ENCODE measurements around the gene ATF4.

Gene ATF4

DNA sequence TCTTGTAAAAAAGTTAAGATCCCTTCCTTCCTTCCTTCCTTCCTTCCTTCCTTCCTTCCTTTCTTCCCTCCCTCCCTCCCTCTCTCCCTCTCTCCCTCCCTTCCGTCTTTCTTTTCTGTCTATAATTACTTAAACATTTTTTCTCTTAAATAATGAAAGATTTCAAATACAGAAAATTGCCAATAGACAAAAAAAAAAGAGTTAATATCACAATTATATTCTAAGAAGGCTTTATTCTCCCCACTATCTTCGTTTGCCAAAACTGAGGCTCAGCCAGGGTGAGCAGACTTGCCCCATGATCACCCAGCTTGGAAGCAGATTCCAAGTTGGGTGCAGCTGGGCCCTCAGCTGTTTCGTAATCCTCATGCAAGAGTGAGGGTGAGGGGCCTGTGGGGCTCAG is 49.9 kb downstream of the ATF4 start:
- DNase-seq (ENCODE audit: low read depth): no peak
- no peak overlapping the region for H3K4me3 ChIP-seq (ENCODE audit: low read depth, low read length)

DNA sequence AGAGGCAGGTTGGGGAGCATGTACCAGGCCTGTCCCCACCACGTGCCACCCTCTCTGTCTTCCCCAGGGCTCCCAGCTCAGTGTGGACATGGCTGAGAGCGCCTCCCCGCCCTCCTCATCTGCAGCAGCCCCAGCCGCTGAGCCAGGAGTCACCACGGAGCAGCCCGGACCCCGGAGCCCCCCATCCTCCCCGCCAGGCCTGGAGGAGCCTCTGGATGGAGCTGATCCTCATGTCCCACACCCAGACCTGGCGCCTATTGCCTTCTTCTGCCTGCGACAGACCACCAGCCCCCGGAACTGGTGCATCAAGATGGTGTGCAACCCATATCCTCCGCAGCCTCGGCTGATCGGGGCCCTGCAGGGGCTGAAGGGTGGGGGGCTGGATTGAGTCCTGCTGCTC is 50.3 kb downstream of the ATF4 start, which contains the start of gene CACNA1I:
Gene CACNA1I (plus strand): TSS at position 89 of the 400 bp plus-strand sequence. CDS start 0 bp downstream, at position 89.
- DNase-seq (ENCODE audit: low read depth): no peak
- H3K4me3 ChIP-seq (ENCODE audit: low read depth, low read length): no peak within 1 kb of the TSS

DNA sequence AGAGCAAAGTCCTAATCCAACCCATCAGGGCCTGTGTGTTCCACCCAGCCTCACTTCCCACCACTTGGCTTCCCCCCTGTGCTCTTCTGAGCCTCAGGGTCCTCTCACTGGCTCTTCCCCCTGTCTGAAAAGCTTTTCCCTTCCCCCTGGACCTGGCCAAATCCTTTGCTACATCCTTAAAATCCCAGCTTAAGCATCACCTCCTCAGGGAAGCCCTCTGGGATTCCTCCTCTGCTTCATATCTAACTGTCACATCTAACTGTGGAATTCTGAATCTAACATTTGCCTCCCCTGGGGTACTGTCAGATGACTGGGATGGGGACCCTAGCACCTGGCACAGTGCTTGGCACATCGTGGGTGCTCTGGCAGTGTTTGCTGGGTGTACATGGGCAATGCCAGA is 51.2 kb downstream of the ATF4 start:
- no peak overlapping the region for H3K4me3 ChIP-seq (ENCODE audit: low read depth, low read length)
- DNase-seq (ENCODE audit: low read depth): no peak
